NCI-H2107 treated with DMSO at 0.1 percent for 48 hours (cell line): ENCODE measurements around the gene OR2F2.

ENCODE experiments used
- DNase-seq: peaks from one replicate; lab custom pipeline; 2025; ENCODE audit not compliant: unreplicated experiment; lab: John Stamatoyannopoulos, UW

OR2F2 gene

DNA sequence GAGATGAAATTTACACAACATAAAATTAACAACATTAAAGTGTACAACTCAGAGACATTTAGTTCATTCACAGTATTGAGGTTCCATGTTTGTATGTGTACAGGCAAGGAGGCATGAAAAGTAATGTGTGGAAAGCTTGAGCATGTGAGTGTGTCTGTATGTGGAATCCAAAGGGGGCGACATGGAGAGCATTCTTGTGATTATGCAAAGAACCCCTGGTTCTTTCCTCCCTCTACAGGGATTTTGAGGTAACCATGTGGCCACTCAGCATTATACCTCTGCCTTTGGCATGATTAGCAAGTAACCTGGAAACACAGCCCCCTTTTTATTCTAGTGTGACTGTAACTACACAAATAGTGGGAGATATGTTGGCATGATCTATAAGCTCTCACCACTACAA, 40.6 kb downstream of the OR2F2 start:
- no peak for DNase-seq

DNA sequence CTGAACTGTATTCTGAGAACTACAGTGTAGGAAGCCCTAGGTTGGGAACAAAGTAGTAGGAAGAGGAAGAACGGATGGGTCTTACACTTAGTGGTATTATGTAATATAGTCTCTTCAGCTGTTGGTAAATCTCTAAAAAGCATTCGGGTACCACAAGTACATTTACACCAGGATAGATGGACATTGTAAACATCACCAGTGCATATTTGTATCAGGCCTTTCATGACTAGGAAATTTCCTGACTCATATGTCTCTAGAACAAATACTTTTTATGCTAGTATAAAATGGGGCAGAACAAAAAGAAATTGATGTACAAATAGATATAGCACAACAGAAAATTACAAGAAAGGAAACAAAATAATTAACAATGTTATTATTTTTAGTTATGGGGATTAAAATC, 43.6 kb downstream of the OR2F2 start:
- no peak for DNase-seq

DNA sequence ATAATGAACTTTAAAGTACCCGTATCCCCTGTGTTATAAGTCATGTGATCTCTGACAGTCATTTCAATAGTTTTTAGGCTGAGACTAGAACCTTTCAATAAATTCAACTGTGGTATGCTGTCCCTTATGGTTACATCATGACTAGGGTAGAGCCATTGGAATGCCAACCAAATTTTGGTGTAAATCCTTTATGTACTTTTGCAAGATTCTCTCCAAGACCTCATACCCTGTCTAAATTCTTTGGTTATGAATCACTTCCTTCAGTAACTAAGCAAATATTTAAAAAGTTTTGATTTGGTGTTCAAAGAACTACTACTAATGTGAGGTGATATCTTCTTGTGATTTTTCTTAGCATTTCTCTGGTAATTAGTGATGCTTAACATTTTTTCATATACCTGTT, 44.3 kb downstream of the OR2F2 start:
- DNase-seq = no peak

DNA sequence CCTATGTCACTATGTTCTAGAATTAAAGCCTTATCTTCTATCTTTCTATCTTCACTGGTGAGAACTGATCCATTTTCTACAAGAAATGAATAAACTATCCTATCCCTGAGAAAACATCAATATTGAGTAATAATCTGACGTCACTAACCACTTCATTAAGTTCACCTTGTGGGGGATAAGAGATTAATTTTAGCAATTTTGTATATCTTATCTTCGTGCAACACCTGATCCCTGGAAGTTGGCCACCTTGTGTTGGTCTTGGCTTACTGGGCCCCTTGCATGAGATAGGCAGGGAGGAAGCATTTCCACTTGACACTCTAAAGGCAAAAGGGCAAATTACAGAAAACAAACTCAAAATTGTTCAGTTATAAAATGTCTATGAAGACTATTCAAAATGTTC, 45.0 kb downstream of the OR2F2 start:
- no peak for DNase-seq

DNA sequence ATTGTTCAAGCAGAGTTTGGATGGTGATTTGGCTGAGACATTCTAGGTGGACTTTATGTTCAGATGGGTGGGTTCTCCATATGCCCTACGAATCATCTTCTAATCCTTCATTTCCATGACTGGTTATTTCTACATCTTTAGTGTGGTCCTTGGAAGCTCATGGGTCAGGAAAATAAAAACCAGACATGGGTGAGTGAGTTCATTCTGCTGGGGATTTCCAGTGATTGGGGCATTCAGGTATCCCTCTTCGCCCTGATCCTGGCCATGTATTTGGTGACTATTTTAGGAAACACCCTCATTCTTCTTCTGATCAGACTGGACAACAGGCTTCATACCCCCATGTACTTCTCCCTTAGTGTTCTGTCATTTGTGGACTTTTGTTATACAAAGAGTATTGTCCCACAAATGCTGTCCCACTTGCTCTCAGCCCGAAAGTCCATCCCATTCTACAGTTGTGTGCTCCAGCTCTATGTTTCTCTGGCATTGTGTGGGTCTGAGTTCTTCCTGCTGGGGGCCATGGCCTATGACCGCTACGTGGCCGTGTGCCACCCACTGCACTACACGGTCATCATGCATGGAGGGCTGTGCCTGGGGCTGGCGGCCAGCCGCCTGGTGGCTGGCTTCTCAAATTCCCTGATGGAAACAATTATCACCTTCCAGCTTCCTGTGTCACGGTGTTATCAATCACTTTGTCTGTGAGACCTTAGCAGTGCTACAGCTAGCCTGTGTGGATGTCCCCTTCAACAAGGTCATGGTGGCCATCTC, 45.9 kb downstream of the OR2F2 start:
- no peak for DNase-seq

DNA sequence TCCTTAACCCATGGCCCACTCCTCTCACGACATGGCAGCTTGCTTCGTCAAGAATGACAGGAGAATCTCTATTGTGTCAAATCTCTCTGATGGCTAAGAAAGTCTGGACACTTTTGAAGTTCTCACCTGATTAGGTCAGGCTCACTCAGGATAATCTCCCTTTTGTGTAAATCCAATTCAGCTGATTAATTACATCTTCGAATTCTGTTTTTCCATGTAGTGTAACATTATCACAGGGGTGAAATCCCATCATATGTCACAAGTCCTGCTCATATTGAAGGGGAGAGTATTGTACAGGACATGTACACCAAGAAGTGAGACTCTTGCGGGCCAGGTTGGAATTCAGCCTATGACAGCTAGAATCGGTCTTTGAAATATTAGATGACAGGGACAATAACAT, 48.9 kb downstream of the OR2F2 start:
- DNase-seq = no peak
